ENCODE measurements around the gene LRRC42.

LRRC42 gene

GRCh38 chr1:53957194-53957818, 11.2 kb downstream of the LRRC42 start:
- in situ Hi-C loops (cut with HindIII; ENCODE audit: low pct_ligation_motif_present, low sequenced_read_pairs) = no loop called here
- H3K27me3 ChIP-seq (replicated peaks) = no peaks in the 10 kb centered on the region
- TF ChIP-seq CTCF (IDR thresholded peaks at IDR 0.05; ENCODE audit: low read depth, low read length, missing control alignments) = no peak
- no peak overlapping the region for H3K4me3 ChIP-seq (ENCODE audit: low read depth, low read length)
- no peak overlapping the region for H3K27ac ChIP-seq
- DNase-seq = no peak
- H3K36me3 ChIP-seq (replicated peaks) = peaks cover 30% of the 10 kb centered on the region

GRCh38 chr1:53959664-53960250, 13.6 kb downstream of the LRRC42 start:
- Histone ChIP-seq H3K4me3 (ENCODE audit: low read depth, low read length) (no peak overlapping the region), H3K27me3 (replicated peaks) (no peaks in the 10 kb centered on the region), H3K27ac (no peak overlapping the region), H3K36me3 (replicated peaks) (peaks cover 42% of the 10 kb centered on the region)
- no peak for DNase-seq
- in situ Hi-C loops (cut with HindIII; ENCODE audit: low pct_ligation_motif_present, low sequenced_read_pairs) = no loop called here
- TF ChIP-seq CTCF (IDR thresholded peaks at IDR 0.05; ENCODE audit: low read depth, low read length, missing control alignments) = peak; percentile 24

GRCh38 chr1:53962395-53962794, 16.2 kb downstream of the LRRC42 start:
- no peak for DNase-seq
- Histone ChIP-seq H3K27me3 (replicated peaks) (no peaks in the 10 kb centered on the region), H3K27ac (no peak overlapping the region), H3K4me3 (ENCODE audit: low read depth, low read length) (no peak overlapping the region), H3K36me3 (replicated peaks) (peaks cover 51% of the 10 kb centered on the region)
- TF ChIP-seq CTCF (IDR thresholded peaks at IDR 0.05; ENCODE audit: low read depth, low read length, missing control alignments) = no peak
- in situ Hi-C loops (cut with HindIII; ENCODE audit: low pct_ligation_motif_present, low sequenced_read_pairs) = no loop called here

- peaks cover 50% of the 10 kb centered on the region for H3K36me3 ChIP-seq (replicated peaks)
Measured at GRCh38 chr1:53963460-53963859, 17.3 kb downstream of the LRRC42 start.

GRCh38 chr1:53964109-53964508, 18.0 kb downstream of the LRRC42 start:
- Histone ChIP-seq H3K4me3 (ENCODE audit: low read depth, low read length) (no peak overlapping the region), H3K27me3 (replicated peaks) (no peaks in the 10 kb centered on the region), H3K36me3 (replicated peaks) (peaks cover 53% of the 10 kb centered on the region), H3K27ac (no peak overlapping the region)
- in situ Hi-C loops (cut with HindIII; ENCODE audit: low pct_ligation_motif_present, low sequenced_read_pairs) = no loop called here
- no peak for DNase-seq
- TF ChIP-seq CTCF (IDR thresholded peaks at IDR 0.05; ENCODE audit: low read depth, low read length, missing control alignments) = no peak

More at GRCh38 chr1:53963460-53963859, 17.3 kb downstream of the LRRC42 start:
- Histone ChIP-seq H3K27ac (no peak overlapping the region), H3K27me3 (replicated peaks) (no peaks in the 10 kb centered on the region), H3K4me3 (ENCODE audit: low read depth, low read length) (no peak overlapping the region)
- no peak for TF ChIP-seq CTCF (IDR thresholded peaks at IDR 0.05; ENCODE audit: low read depth, low read length, missing control alignments)
- in situ Hi-C loops (cut with HindIII; ENCODE audit: low pct_ligation_motif_present, low sequenced_read_pairs) = no loop called here
- DNase-seq = no peak

GRCh38 chr1:53966794-53967193, 20.6 kb downstream of the LRRC42 start:
- DNase-seq = no peak
- TF ChIP-seq CTCF (IDR thresholded peaks at IDR 0.05; ENCODE audit: low read depth, low read length, missing control alignments) = no peak
- no peak overlapping the region for H3K27ac ChIP-seq
- H3K27me3 ChIP-seq (replicated peaks) = no peaks in the 10 kb centered on the region
- no peak overlapping the region for H3K4me3 ChIP-seq (ENCODE audit: low read depth, low read length)
- peaks cover 44% of the 10 kb centered on the region for H3K36me3 ChIP-seq (replicated peaks)
- in situ Hi-C loops (cut with HindIII; ENCODE audit: low pct_ligation_motif_present, low sequenced_read_pairs) = no loop called here

Measured in brain microvascular endothelial cell (primary cell).